GM06990 (cell line): ENCODE data around the gene OCLN.
"Not testable (repeated sequence)": the region's sequence is repeated elsewhere in the genome, so short reads cannot be mapped to it uniquely, and the experiment has no call there.

Experiments
- DNase-seq: peaks from one replicate; pipeline ENCODE4 v3.0.0-alpha.2; 2011; ENCODE audit not compliant: insufficient read length; ENCODE audit errors: extremely low read depth
- H3K27me3 ChIP-seq: replicated peaks from 2 replicates; pipeline ENCODE4 v1.6.0; 2011; ENCODE audit warnings: low read length; ENCODE audit not compliant: control insufficient read depth, insufficient read depth
- H3K36me3 ChIP-seq: 2 replicates; pipeline ENCODE4 v1.5.1; 2011; ENCODE audit warnings: low read length; ENCODE audit not compliant: control insufficient read depth, insufficient read depth
- H3K4me3 ChIP-seq: replicated peaks from 2 replicates; pipeline ENCODE4 v1.5.1; 2011; ENCODE audit warnings: low read depth, mild to moderate bottlenecking, control low read depth, low read length
- CTCF ChIP-seq: IDR thresholded peaks from 2 replicates; pipeline ENCODE4 v1.5.1; 2011; ENCODE audit warnings: low read length, control low read depth, mild to moderate bottlenecking, inconsistent platforms; ENCODE audit not compliant: insufficient read depth, poor library complexity, severe bottlenecking

Gene OCLN

GRCh38 chr5:69492391-69492922 lies at the start of gene OCLN:
Gene OCLN, plus strand, starts transcription at chr5:69492790. Its CDS starts 11,455 bp downstream, at chr5:69504245.
- Histone ChIP-seq H3K4me3 (peak within 1 kb of the TSS; percentile 90), H3K36me3 (no peaks in the 10 kb centered on the region), H3K27me3 (no peaks in the 10 kb centered on the region)
- TF ChIP-seq CTCF, result peak; percentile 13
- peak; percentile 81 for DNase-seq

- Histone ChIP-seq H3K4me3 (no peak overlapping the region), H3K27me3 (no peaks in the 10 kb centered on the region), H3K36me3 (no peaks in the 10 kb centered on the region)
- no peak for DNase-seq
- TF ChIP-seq CTCF, result no peak
Observed at GRCh38 chr5:69444127-69444754, 48.3 kb upstream of the OCLN start.

GRCh38 chr5:69449511-69449910 lies 43.1 kb upstream of the OCLN start:
- no peaks in the 10 kb centered on the region for H3K27me3 ChIP-seq
- TF ChIP-seq CTCF, result no peak

GRCh38 chr5:69450116-69450515 lies 42.5 kb upstream of the OCLN start:
- Histone ChIP-seq H3K36me3 (no peaks in the 10 kb centered on the region), H3K4me3 (no peak overlapping the region), H3K27me3 (no peaks in the 10 kb centered on the region)
- DNase-seq, result no peak
- TF ChIP-seq CTCF, result no peak

More at GRCh38 chr5:69449511-69449910, 43.1 kb upstream of the OCLN start:
- Histone ChIP-seq H3K36me3 (no peaks in the 10 kb centered on the region), H3K4me3 (no peak overlapping the region)
- DNase-seq, result no peak

GRCh38 chr5:69450527-69450926 lies 42.1 kb upstream of the OCLN start:
- not testable (repeated sequence) for DNase-seq

GRCh38 chr5:69451941-69452647 lies 40.5 kb upstream of the OCLN start:
- Histone ChIP-seq H3K36me3 (no peaks in the 10 kb centered on the region), H3K4me3 (no peak overlapping the region), H3K27me3 (no peaks in the 10 kb centered on the region)
- no peak for DNase-seq
- no peak for TF ChIP-seq CTCF

More at GRCh38 chr5:69450527-69450926, 42.1 kb upstream of the OCLN start:
- H3K36me3 ChIP-seq, H3K4me3 ChIP-seq, H3K27me3 ChIP-seq: not testable (repeated sequence)

GRCh38 chr5:69453487-69453886 lies 39.1 kb upstream of the OCLN start:
- H3K4me3 ChIP-seq, H3K36me3 ChIP-seq, DNase-seq, H3K27me3 ChIP-seq: not testable (repeated sequence)
